Measurements from ENCODE around the gene MED20. TPM values are rescaled to one million over a fixed set of nuclear protein-coding genes. Genes with fewer than 3 reads are reported as not detected.

The MED20 gene
- total RNA-seq (22.5 TPM), polyA plus RNA-seq (15.6 TPM)

- Histone ChIP-seq H3K27ac (ENCODE audit: low read depth) (peak within 1 kb of the TSS; percentile 93), H3K4me3 (ENCODE audit: low read depth, low read length) (peak within 1 kb of the TSS; percentile 83), H3K4me1 (ENCODE audit: insufficient read depth) (peaks cover 4% of the 10 kb centered on the region), H3K36me3 (ENCODE audit: insufficient read depth) (no peaks in the 10 kb centered on the region)
- WGBS: under 1% methylated on average over 55 of the region's 55 CpGs
- peak; percentile 94 for DNase-seq (ENCODE audit: extremely low spot score)
These were observed at the start of gene MED20, which contains the start of gene BYSL for GRCh38 chr6:41920921-41921711. MED20 (minus strand) TSS chr6:41921139; CDS start chr6:41921018, 121 bp downstream. BYSL (plus strand) TSS chr6:41921499; CDS start chr6:41921563, 64 bp downstream.

- WGBS: 60% methylated on average over 4 of the region's 4 CpGs
- Histone ChIP-seq H3K4me3 (ENCODE audit: low read depth, low read length) (no peak overlapping the region), H3K36me3 (ENCODE audit: insufficient read depth) (no peaks in the 10 kb centered on the region), H3K4me1 (ENCODE audit: insufficient read depth) (no peaks in the 10 kb centered on the region), H3K27ac (ENCODE audit: low read depth) (no peak overlapping the region)
- no peak for DNase-seq (ENCODE audit: extremely low spot score)
These were observed 49.5 kb upstream of the MED20 start for GRCh38 chr6:41970436-41970846.

GRCh38 chr6:41967312-41968287, 46.7 kb upstream of the MED20 start:
- DNase-seq (ENCODE audit: extremely low spot score): peak; percentile 39
- 81% methylated on average over 7 of the region's 7 CpGs for WGBS
- H3K36me3 ChIP-seq (ENCODE audit: insufficient read depth): no peaks in the 10 kb centered on the region
- H3K27ac ChIP-seq (ENCODE audit: low read depth): no peak overlapping the region
- H3K4me3 ChIP-seq (ENCODE audit: low read depth, low read length): no peak overlapping the region
- no peaks in the 10 kb centered on the region for H3K4me1 ChIP-seq (ENCODE audit: insufficient read depth)

- WGBS: 81% methylated on average over 4 of the region's 4 CpGs
- Histone ChIP-seq H3K4me1 (ENCODE audit: insufficient read depth) (no peaks in the 10 kb centered on the region), H3K27ac (ENCODE audit: low read depth) (no peak overlapping the region), H3K36me3 (ENCODE audit: insufficient read depth) (no peaks in the 10 kb centered on the region), H3K4me3 (ENCODE audit: low read depth, low read length) (no peak overlapping the region)
- no peak for DNase-seq (ENCODE audit: extremely low spot score)
These were observed 46.0 kb upstream of the MED20 start for GRCh38 chr6:41966961-41967311.

GRCh38 chr6:41966214-41966920, 45.4 kb upstream of the MED20 start:
- Histone ChIP-seq H3K4me1 (ENCODE audit: insufficient read depth) (no peaks in the 10 kb centered on the region), H3K4me3 (ENCODE audit: low read depth, low read length) (no peak overlapping the region), H3K36me3 (ENCODE audit: insufficient read depth) (no peaks in the 10 kb centered on the region), H3K27ac (ENCODE audit: low read depth) (no peak overlapping the region)
- DNase-seq (ENCODE audit: extremely low spot score): no peak
- WGBS: 70% methylated on average over 5 of the region's 5 CpGs

GRCh38 chr6:41965429-41966213, 44.7 kb upstream of the MED20 start:
- 65% methylated on average over 11 of the region's 11 CpGs for WGBS
- no peaks in the 10 kb centered on the region for H3K4me1 ChIP-seq (ENCODE audit: insufficient read depth)
- H3K27ac ChIP-seq (ENCODE audit: low read depth): no peak overlapping the region
- H3K4me3 ChIP-seq (ENCODE audit: low read depth, low read length): no peak overlapping the region
- H3K36me3 ChIP-seq (ENCODE audit: insufficient read depth): no peaks in the 10 kb centered on the region
- no peak for DNase-seq (ENCODE audit: extremely low spot score)

- 89% methylated on average over 2 of the region's 2 CpGs for WGBS
- H3K4me3 ChIP-seq (ENCODE audit: low read depth, low read length): no peak overlapping the region
- H3K4me1 ChIP-seq (ENCODE audit: insufficient read depth): no peaks in the 10 kb centered on the region
- H3K36me3 ChIP-seq (ENCODE audit: insufficient read depth): no peaks in the 10 kb centered on the region
- DNase-seq (ENCODE audit: extremely low spot score): no peak
- H3K27ac ChIP-seq (ENCODE audit: low read depth): no peak overlapping the region
These were observed 43.4 kb upstream of the MED20 start for GRCh38 chr6:41964201-41964887.

- Histone ChIP-seq H3K27ac (ENCODE audit: low read depth) (no peak overlapping the region), H3K36me3 (ENCODE audit: insufficient read depth) (no peaks in the 10 kb centered on the region), H3K4me1 (ENCODE audit: insufficient read depth) (no peaks in the 10 kb centered on the region), H3K4me3 (ENCODE audit: low read depth, low read length) (no peak overlapping the region)
- no peak for DNase-seq (ENCODE audit: extremely low spot score)
- WGBS: 42% methylated on average over 1 of the region's 1 CpG
These were observed 42.4 kb upstream of the MED20 start for GRCh38 chr6:41963371-41963770.

GRCh38 chr6:41960028-41960427, 39.1 kb upstream of the MED20 start:
- DNase-seq (ENCODE audit: extremely low spot score): no peak
- no peaks in the 10 kb centered on the region for H3K36me3 ChIP-seq (ENCODE audit: insufficient read depth)
- WGBS: 92% methylated on average over 4 of the region's 4 CpGs
- H3K27ac ChIP-seq (ENCODE audit: low read depth): no peak overlapping the region
- H3K4me1 ChIP-seq (ENCODE audit: insufficient read depth): no peaks in the 10 kb centered on the region
- H3K4me3 ChIP-seq (ENCODE audit: low read depth, low read length): no peak overlapping the region

GRCh38 chr6:41958022-41958856, 37.3 kb upstream of the MED20 start:
- H3K36me3 ChIP-seq (ENCODE audit: insufficient read depth): no peaks in the 10 kb centered on the region
- H3K27ac ChIP-seq (ENCODE audit: low read depth): no peak overlapping the region
- no peak overlapping the region for H3K4me3 ChIP-seq (ENCODE audit: low read depth, low read length)
- WGBS: 90% methylated on average over 6 of the region's 6 CpGs
- no peaks in the 10 kb centered on the region for H3K4me1 ChIP-seq (ENCODE audit: insufficient read depth)
- no peak for DNase-seq (ENCODE audit: extremely low spot score)

- 65% methylated on average over 4 of the region's 4 CpGs for WGBS
- no peak for DNase-seq (ENCODE audit: extremely low spot score)
- H3K4me1 ChIP-seq (ENCODE audit: insufficient read depth): no peaks in the 10 kb centered on the region
These were observed 36.2 kb upstream of the MED20 start for GRCh38 chr6:41957117-41957516.

GRCh38 chr6:41955412-41955811, 34.5 kb upstream of the MED20 start:
- H3K36me3 ChIP-seq (ENCODE audit: insufficient read depth): no peaks in the 10 kb centered on the region
- H3K4me3 ChIP-seq (ENCODE audit: low read depth, low read length): no peak overlapping the region
- 81% methylated on average over 2 of the region's 2 CpGs for WGBS
- no peaks in the 10 kb centered on the region for H3K4me1 ChIP-seq (ENCODE audit: insufficient read depth)
- H3K27ac ChIP-seq (ENCODE audit: low read depth): no peak overlapping the region
- no peak for DNase-seq (ENCODE audit: extremely low spot score)

More at GRCh38 chr6:41957117-41957516, 36.2 kb upstream of the MED20 start:
- Histone ChIP-seq H3K27ac (ENCODE audit: low read depth) (no peak overlapping the region), H3K36me3 (ENCODE audit: insufficient read depth) (no peaks in the 10 kb centered on the region), H3K4me3 (ENCODE audit: low read depth, low read length) (no peak overlapping the region)

All from urinary bladder (tissue), 4 donors.